Endothelial cell of umbilical vein (primary cell): ENCODE data around the gene CHRNB1.

Source experiments
- EZH2 ChIP-seq: IDR thresholded peaks from 2 replicates; pipeline ENCODE4 v1.6.1; 2012; ENCODE audit warnings: borderline replicate concordance, low read depth, mild to moderate bottlenecking, moderate library complexity, low read length, inconsistent platforms; ENCODE audit not compliant: severe bottlenecking
- POLR2A ChIP-seq: IDR thresholded peaks from 2 replicates; pipeline ENCODE4 v1.6.1; 2012; ENCODE audit warnings: low read depth, mild to moderate bottlenecking, control low read depth, low read length

DNA sequence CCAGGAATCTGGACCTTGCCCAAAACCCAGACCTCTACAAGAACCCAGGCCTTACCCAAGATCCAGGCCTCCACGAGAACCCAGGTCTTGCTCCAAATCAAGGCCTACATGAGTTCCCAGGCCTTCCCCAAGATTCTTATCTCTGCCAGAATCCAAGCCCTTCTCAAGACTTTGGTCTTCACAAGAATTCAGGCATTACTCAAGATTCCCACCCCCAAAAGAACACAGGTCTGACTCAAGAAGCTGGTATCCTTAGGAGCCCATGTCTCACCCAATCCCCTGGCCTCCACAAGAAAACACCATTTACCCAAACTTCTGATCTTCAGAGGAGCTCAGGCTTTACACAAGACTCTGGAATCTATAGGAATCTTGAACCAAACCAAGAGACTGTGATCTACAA, 13.6 kb upstream of the CHRNB1 start:
- TF ChIP-seq EZH2 (no peak), POLR2A (no peak)
